H1 (cell line): ENCODE results near the gene CTNNA3. TPM values are rescaled to one million over a fixed set of nuclear protein-coding genes. Genes with fewer than 3 reads are reported as not detected.

ENCODE experiments used
- CEBPB ChIP-seq: IDR thresholded peaks from 2 replicates; pipeline ENCODE4 v1.6.1; 2012; ENCODE audit warnings: low read depth, low read length
- EGR1 ChIP-seq: IDR thresholded peaks from 2 replicates; pipeline ENCODE4 v1.6.1; 2011; ENCODE audit warnings: low read depth, low read length, borderline replicate concordance
- SAP30 ChIP-seq: fragments of 300-600 bp; sonication (generic); IDR thresholded peaks from 2 replicates; pipeline ENCODE4 v1.7.1; 2012; ENCODE audit warnings: low read length, moderate library complexity, mild to moderate bottlenecking, inconsistent platforms; ENCODE audit not compliant: insufficient read depth, insufficient replicate concordance
- TAF1 ChIP-seq: IDR thresholded peaks from 2 replicates; pipeline ENCODE4 v1.6.1; 2011; ENCODE audit warnings: mild to moderate bottlenecking, low read depth, low read length
- polyA plus RNA-seq, 7 experiments: library from polyadenylated mRNA; depleted of rRNA in 3 of 7; stranded (reverse) in 5 of 7; unstranded in 2 of 7; fragments of >200 nt in 5 of 7; fragments of 200-250 nt in 2 of 7; gene quantifications; 1 replicate in 5 of 7; 2 replicates in 1 of 7; 4 replicates in 1 of 7; pipeline versions ENCODE4 v1.2.1 to v1.2.3, GENCODE V29; 2011 to 2013; ENCODE audit warnings: missing spikeins in 2 of 7, mixed read lengths in 2 of 7
- total RNA-seq: library from RNA; stranded (reverse); fragmentation: NEBNext Ultra II Directional; extraction: Animal tissue kit (Norgen Biotek cat#: 25700); gene quantifications from 2 replicates; pipeline ENCODE4 v1.2.1, GENCODE V29; 2021

CTNNA3 gene
- total and polyA plus RNA-seq, 2 of the 8 experiments (the other 6 are each of a cell fraction or from before 2014, with no cell fraction given): 1.3 to 1.5 TPM

GRCh38 chr10:66639371-66639770 is 1056.6 kb downstream of the CTNNA3 start (continued):
- TF ChIP-seq SAP30 (no peak), EGR1 (no peak), CEBPB (no peak), TAF1 (no peak)
